Brain microvascular endothelial cell (primary cell): ENCODE data around the gene GRIA1.
A peak's percentile ranks its signal among the peaks of the same experiment; 100 is the strongest.

Source experiments
- DNase-seq: peaks from one replicate; pipeline ENCODE4 v3.0.0-alpha.2; 2020
- H3K27ac ChIP-seq: fragments of 250-450 bp; sonication (Bioruptor Pico); 2 replicates; pipeline ENCODE4 v1.5.1; 2020; ENCODE audit warnings: mild to moderate bottlenecking, moderate library complexity
- H3K27me3 ChIP-seq: fragments of 250-450 bp; sonication (Bioruptor Pico); replicated peaks from 2 replicates; pipeline ENCODE4 v1.5.1; 2020; ENCODE audit warnings: mild to moderate bottlenecking
- H3K36me3 ChIP-seq: fragments of 250-450 bp; sonication (Bioruptor Pico); replicated peaks from 2 replicates; pipeline ENCODE4 v1.5.1; 2020; ENCODE audit warnings: mild to moderate bottlenecking
- H3K4me3 ChIP-seq: 2 replicates; pipeline ENCODE4 v1.5.1; 2011; ENCODE audit warnings: low read depth, mild to moderate bottlenecking, control low read depth, low read length, moderate library complexity
- CTCF ChIP-seq: IDR thresholded peaks from 2 replicates; pipeline ENCODE4 v1.5.1; 2011; ENCODE audit warnings: low read depth, mild to moderate bottlenecking, moderate library complexity, low read length, control low read depth, inconsistent platforms; ENCODE audit errors: missing control alignments
- in situ Hi-C: cut with HindIII; loops from 2 replicates; pipeline ENCODE4 v1.10.0; 2017; ENCODE audit warnings: low sequenced_read_pairs, low pct_ligation_motif_present

Gene GRIA1

DNA sequence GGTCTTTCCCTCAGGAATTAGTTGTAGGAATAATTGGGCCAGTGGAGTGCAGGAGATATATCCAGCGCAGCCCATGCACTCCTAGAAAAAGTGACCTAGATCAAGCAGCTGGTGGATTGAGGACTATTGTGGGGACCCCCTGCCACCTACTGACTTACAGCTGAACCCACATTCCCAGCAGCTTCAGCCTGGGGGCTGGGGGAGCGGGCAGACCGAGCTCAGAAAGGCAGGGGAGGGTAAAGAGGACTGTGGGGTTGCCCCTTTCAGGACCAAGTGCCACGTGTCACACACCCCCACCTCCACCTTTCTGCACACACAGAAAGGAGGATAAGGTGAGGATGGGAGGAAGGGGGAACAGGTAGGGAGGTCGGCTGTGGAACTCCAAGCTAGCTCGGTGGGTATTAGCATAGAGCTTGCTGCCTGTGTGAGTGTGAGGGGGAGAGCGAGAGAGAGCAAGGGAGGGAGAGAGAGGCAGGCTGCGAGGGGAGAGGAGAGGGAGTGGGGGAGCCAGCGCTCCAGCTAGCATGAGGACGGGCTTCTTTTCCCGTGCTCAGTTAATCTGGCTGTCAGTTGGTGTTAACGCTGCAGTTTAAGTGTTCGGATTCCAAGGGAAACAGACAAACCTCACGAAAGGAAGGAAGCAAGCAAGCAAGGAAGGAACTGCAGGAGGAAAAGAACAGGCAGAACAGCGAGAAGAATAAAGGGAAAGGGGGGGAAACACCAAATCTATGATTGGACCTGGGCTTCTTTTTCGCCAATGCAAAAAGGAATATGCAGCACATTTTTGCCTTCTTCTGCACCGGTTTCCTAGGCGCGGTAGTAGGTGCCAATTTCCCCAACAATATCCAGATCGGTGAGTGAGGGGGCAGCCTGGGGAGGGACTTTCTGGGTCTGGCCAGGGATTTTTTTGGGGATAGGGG, at the start of gene GRIA1:
Gene GRIA1, plus strand, starts transcription at position 553 of the 920 bp plus-strand sequence.
- in situ Hi-C loops: no loop called here
- H3K4me3 ChIP-seq: peak within 1 kb of the TSS; percentile 42

DNA sequence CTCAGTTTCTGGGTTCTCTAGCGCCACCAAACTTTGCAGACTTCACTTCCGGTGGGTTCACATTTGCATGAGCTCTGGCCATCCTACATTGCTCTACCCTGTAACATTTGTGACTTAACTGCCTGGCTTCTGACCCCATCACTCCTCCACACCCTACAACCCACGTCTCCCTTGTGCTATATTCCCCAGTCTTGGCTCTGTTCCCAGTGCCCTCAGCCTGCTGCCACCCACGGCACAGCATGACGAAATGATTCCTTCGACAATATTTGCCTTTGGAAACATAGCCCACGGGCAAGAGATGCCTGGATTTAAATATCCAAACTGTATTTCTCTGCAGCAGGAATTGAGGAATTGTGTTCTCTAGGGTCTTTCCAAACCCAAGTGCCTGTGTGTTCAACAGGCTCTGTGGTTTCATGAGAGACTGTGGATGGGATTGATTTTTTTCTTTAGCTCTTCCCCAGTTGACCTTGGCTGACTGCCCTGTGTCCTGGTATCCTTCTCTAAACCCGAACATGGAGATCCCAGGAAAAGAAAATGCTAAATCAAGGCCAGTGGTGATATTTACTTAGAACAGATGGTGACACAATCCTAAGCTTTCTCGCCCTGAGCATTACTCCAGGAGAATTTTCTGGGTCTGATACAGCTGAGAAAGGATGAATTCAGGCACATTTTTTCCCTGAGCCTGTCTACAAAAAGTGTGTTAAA, 44.4 kb upstream of the GRIA1 start:
- DNase-seq: peak; percentile 1
- no peak for TF ChIP-seq CTCF
- Histone ChIP-seq H3K27ac (no peak overlapping the region), H3K27me3 (no peaks in the 10 kb centered on the region), H3K4me3 (no peak overlapping the region), H3K36me3 (no peaks in the 10 kb centered on the region)
- in situ Hi-C loops: no loop called here

More for the DNA sequence above, at the start of gene GRIA1:
- no peak for DNase-seq
- Histone ChIP-seq H3K27me3 (no peaks in the 10 kb centered on the region), H3K27ac (no peak within 1 kb of the TSS), H3K36me3 (no peaks in the 10 kb centered on the region)
- no peak for TF ChIP-seq CTCF

- no peaks in the 10 kb centered on the region for H3K27me3 ChIP-seq
- in situ Hi-C loops: no loop called here
Measured at GRCh38 chr5:153447534-153447933, 42.9 kb upstream of the GRIA1 start.

DNA sequence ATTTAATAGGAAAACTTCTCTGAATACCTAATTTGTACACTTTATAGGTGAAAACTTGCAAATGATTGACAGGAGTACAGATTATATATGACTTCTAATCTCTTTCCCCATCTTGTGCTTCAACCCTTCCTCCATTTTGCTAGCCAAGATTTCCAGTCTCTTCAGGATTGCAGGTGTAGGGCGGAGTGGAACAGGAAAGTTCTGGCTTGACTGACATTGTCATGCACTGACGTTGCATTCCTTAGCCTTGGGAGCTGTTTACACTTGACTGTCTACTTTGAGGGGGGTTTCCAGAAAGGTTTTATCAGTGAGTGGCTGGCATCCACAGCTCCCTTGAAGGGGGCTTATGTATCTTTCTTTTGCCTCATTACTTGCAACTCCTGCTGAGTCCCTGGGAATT, 34.1 kb upstream of the GRIA1 start:
- Histone ChIP-seq H3K27me3 (no peaks in the 10 kb centered on the region), H3K4me3 (no peak overlapping the region), H3K27ac (no peak overlapping the region), H3K36me3 (no peaks in the 10 kb centered on the region)
- in situ Hi-C loops: no loop called here
- TF ChIP-seq CTCF: no peak
- no peak for DNase-seq

More at GRCh38 chr5:153447534-153447933, 42.9 kb upstream of the GRIA1 start:
- no peaks in the 10 kb centered on the region for H3K36me3 ChIP-seq
- DNase-seq: no peak
- no peak overlapping the region for H3K4me3 ChIP-seq
- TF ChIP-seq CTCF: no peak
- no peak overlapping the region for H3K27ac ChIP-seq

GRCh38 chr5:153456993-153457392, 33.5 kb upstream of the GRIA1 start:
- DNase-seq: no peak
- H3K27me3 ChIP-seq: no peaks in the 10 kb centered on the region
- in situ Hi-C loops: no loop called here
- H3K36me3 ChIP-seq: no peaks in the 10 kb centered on the region
- no peak for TF ChIP-seq CTCF
- no peak overlapping the region for H3K27ac ChIP-seq
- no peak overlapping the region for H3K4me3 ChIP-seq
